ENCODE data around the gene TTC27. TPM values are rescaled to one million over a fixed set of nuclear protein-coding genes. Genes with fewer than 3 reads are reported as not detected.

Gene TTC27
- total RNA-seq, 1 experiment from 2014 or later, result 25.1 TPM

- TF ChIP-seq ATF6 (CRISPR knock-in tag; IDR thresholded peaks at IDR 0.05), result no peak
- TF ChIP-seq E2F1 (CRISPR knock-in tag; IDR thresholded peaks at IDR 0.05), result no peak
- TF ChIP-seq FOXP4 (CRISPR knock-in tag; IDR thresholded peaks at IDR 0.05), result no peak
These were observed 79.1 kb downstream of the TTC27 start (continued) for GRCh38 chr2:32706815-32707579.

GRCh38 chr2:32711219-32711618, 83.4 kb downstream of the TTC27 start:
- TF ChIP-seq ZNF263 (CRISPR knock-in tag; IDR thresholded peaks at IDR 0.05; ENCODE audit: low read depth), result no peak
- no peak for TF ChIP-seq FOXP1 (CRISPR knock-in tag; IDR thresholded peaks at IDR 0.05; ENCODE audit: borderline replicate concordance)
- TF ChIP-seq ZMAT4 (CRISPR knock-in tag; IDR thresholded peaks at IDR 0.05), result no peak
- TF ChIP-seq ARID4B (CRISPR knock-in tag; IDR thresholded peaks at IDR 0.05; ENCODE audit: borderline replicate concordance), result no peak
- TF ChIP-seq GTF2I (CRISPR knock-in tag; conservative IDR thresholded peaks at IDR 0.05), result no peak
- no peak for TF ChIP-seq ZNF671 (CRISPR knock-in tag; IDR thresholded peaks at IDR 0.05)
- no peak for TF ChIP-seq ZNF317 (CRISPR knock-in tag; IDR thresholded peaks at IDR 0.05; ENCODE audit: borderline replicate concordance, low read depth)
- Mint-ChIP-seq H3K36me3 (peaks cover 11% of the 10 kb centered on the region), H3K4me3 (no peak overlapping the region), H3K9me3 (peaks cover 10% of the 10 kb centered on the region), H3K27ac (no peak overlapping the region), H3K4me1 (no peaks in the 10 kb centered on the region), H3K27me3 (ENCODE audit: low read depth) (no peaks in the 10 kb centered on the region)
- POLR2A ChIA-PET, result no interaction called here
- CTCF ChIA-PET, result no interaction called here
- ATAC-seq (no peak), DNase-seq (ENCODE audit: low spot score) (no peak)

- DNase-seq (ENCODE audit: low spot score) (no peak), ATAC-seq (no peak)
- no peaks in the 10 kb centered on the region for H3K4me1 Mint-ChIP-seq
- H3K27me3 Mint-ChIP-seq (ENCODE audit: low read depth), result no peaks in the 10 kb centered on the region
- H3K36me3 Mint-ChIP-seq, result peaks cover 11% of the 10 kb centered on the region
- peak overlapping the region; percentile 37; the same call in 1 of the 2 replicates for H3K27ac Mint-ChIP-seq
- H3K4me3 Mint-ChIP-seq, result no peak overlapping the region
- ChIA-PET POLR2A (no interaction called here), CTCF (no interaction called here)
- H3K9me3 Mint-ChIP-seq, result peaks cover 10% of the 10 kb centered on the region
- no peak for TF ChIP-seq ATF3 (CRISPR knock-in tag; conservative IDR thresholded peaks at IDR 0.05)
- no peak for TF ChIP-seq NR1H2 (CRISPR knock-in tag; IDR thresholded peaks at IDR 0.05)
- TF ChIP-seq MYBL2 (CRISPR knock-in tag; IDR thresholded peaks at IDR 0.05), result no peak
- no peak for TF ChIP-seq ZNF425 (CRISPR knock-in tag; conservative IDR thresholded peaks at IDR 0.05)
- no peak for TF ChIP-seq TP53 (CRISPR knock-in tag; IDR thresholded peaks at IDR 0.05)
- TF ChIP-seq PREB (CRISPR knock-in tag; IDR thresholded peaks at IDR 0.05; ENCODE audit: borderline replicate concordance), result no peak
- no peak for TF ChIP-seq ESRRA (CRISPR knock-in tag; IDR thresholded peaks at IDR 0.05; ENCODE audit: borderline replicate concordance)
These were observed 84.2 kb downstream of the TTC27 start for GRCh38 chr2:32711908-32712501.

Data from WTC11 (cell line).